HUES6 (cell line): ENCODE results near the gene DYSF.
"Not testable (repeated sequence)": the region's sequence is repeated elsewhere in the genome, so short reads cannot be mapped to it uniquely, and the experiment has no call there.

Experiments
- H3K27ac ChIP-seq: 2 replicates; pipeline ENCODE4 v1.7.0; 2013; ENCODE audit warnings: low read depth, mild to moderate bottlenecking, low read length, inconsistent platforms
- H3K27me3 ChIP-seq: 2 replicates; pipeline ENCODE4 v1.6.1; 2013; ENCODE audit warnings: low read length; ENCODE audit not compliant: control insufficient read depth, insufficient read depth
- H3K36me3 ChIP-seq: 2 replicates; pipeline ENCODE4 v1.6.1; 2013; ENCODE audit warnings: low read length; ENCODE audit not compliant: control insufficient read depth, insufficient read depth
- H3K4me1 ChIP-seq: 2 replicates; pipeline ENCODE4 v1.6.1; 2013; ENCODE audit warnings: low read length; ENCODE audit not compliant: control insufficient read depth, insufficient read depth
- H3K4me3 ChIP-seq: 2 replicates; pipeline ENCODE4 v1.5.1; 2013; ENCODE audit warnings: low read depth, low read length
- H3K9ac ChIP-seq: one replicate; pipeline ENCODE4 v1.6.1; 2013; ENCODE audit warnings: mild to moderate bottlenecking, low read length
- H3K9me3 ChIP-seq: 2 replicates; pipeline ENCODE4 v1.6.1; 2013; ENCODE audit warnings: low read depth, low read length; ENCODE audit not compliant: control insufficient read depth, insufficient read depth

The DYSF gene

DNA sequence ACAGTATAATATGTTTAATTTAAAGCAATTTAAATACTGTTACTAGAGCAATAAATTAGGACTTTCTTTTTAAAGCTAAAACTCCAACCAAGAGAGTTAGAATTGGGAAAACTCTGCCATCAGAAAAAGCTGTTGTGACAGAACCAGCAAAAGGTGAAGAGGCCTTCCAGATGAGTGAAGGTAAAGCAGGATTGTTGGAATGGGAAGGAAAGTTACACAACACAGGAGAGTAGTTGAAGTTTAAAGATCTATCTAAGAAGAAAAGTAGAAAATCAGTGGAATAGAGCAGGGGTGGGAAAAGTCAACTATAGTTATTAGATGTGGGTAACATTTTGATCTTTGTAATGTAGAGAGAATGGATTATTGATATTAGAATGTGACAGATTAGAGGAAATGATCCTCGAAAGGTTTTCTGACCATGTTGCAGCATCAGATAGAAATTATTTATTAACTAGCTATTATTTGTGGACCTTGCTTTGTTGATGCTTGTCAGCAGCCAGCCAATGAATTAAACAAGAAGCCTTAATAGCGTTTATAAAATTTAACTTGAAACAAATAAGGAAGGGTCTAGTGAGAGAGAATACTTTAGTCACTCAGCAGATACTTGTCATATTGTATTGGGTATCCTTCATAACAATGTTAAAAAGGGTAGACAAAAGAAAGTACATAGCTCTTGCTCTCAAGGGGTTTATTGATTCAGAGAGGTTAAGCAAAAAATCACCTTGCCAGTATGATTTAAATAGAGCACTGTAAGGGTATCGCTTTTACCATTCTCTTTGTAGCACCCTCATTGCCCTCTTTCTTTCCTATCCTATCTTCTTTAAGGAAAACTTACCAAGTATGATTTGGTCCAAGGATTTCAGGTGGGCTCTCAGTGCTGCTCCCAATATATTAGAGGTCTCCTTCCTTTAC lies 24.6 kb upstream of the DYSF start:
- no peaks in the 10 kb centered on the region for H3K4me1 ChIP-seq
- H3K27ac ChIP-seq = no peak overlapping the region
- H3K4me3 ChIP-seq = no peak overlapping the region
- no peaks in the 10 kb centered on the region for H3K27me3 ChIP-seq
- no peaks in the 10 kb centered on the region for H3K9me3 ChIP-seq
- peaks cover 93% of the 10 kb centered on the region for H3K36me3 ChIP-seq
- no peak overlapping the region for H3K9ac ChIP-seq

DNA sequence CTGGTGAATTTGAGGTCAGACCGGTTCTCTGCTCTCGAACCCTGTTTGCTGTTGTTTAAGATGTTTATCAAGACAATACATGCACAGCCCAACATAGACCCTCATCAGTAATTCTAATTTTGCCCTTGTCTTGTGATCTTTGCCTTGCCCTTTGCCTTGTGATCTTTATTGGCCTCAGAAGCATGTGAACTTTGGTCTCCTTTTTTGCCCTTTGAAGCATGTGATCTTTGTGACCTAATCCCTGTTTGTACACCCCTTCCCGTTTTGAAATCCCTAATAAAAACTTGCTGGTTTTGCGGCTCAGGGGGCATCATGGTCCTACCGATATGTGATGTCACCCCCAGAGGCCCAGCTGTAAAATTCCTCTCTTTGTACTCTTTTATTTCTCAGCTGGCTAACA lies 8.2 kb upstream of the DYSF start:
- not testable (repeated sequence) for H3K27me3 ChIP-seq, H3K36me3 ChIP-seq, H3K9me3 ChIP-seq, H3K4me1 ChIP-seq, H3K4me3 ChIP-seq, H3K9ac ChIP-seq, H3K27ac ChIP-seq

DNA sequence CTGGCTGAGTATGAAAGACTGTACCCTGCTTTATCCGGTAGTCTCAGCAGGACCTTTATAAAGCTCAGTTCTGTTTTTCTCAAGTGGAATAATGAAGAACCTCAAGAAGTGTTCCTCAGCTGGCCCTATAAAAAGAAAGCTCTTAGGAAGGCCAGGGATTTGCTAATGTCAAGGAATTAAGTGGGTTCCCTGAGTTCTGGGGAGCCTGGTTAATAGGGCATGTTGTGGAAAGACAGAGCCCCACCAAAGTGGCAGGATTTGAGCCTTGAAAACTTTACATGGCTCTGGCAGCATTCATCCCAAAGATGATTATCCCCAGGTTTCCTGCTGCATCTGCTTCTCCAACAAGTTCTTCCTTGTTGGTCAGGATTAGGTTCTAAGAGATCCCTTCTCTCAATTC lies 6.9 kb upstream of the DYSF start:
- Histone ChIP-seq H3K27ac (no peak overlapping the region), H3K36me3 (peaks cover 4% of the 10 kb centered on the region; the same call in 1 of the 2 replicates), H3K9ac (no peak overlapping the region), H3K4me3 (no peak overlapping the region), H3K4me1 (peaks cover 3% of the 10 kb centered on the region), H3K9me3 (no peaks in the 10 kb centered on the region), H3K27me3 (no peaks in the 10 kb centered on the region)

DNA sequence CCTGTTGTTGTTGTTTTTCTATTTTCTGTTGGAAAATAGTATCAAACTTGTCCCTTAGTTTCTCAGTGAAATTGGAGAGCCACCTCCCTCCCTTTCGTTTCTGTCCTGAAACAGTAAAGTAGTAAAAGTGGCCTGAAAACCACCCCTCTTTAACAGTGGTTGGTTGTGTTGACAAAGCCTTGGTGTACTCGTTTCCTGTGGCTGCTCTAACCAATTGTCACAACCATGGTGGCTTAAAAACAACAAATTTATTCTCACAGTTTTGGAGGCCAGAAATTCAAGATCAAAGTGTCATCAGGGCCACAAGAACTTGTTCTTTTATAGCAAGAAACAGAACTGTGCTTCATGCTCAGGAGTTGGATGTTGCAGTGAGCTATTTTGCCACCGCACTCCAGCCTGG lies 4.0 kb upstream of the DYSF start:
- Histone ChIP-seq H3K4me1 (peaks cover 17% of the 10 kb centered on the region), H3K4me3 (no peak overlapping the region), H3K27me3 (peaks cover 13% of the 10 kb centered on the region), H3K9ac (no peak overlapping the region), H3K27ac (no peak overlapping the region), H3K36me3 (no peaks in the 10 kb centered on the region), H3K9me3 (no peaks in the 10 kb centered on the region)

DNA sequence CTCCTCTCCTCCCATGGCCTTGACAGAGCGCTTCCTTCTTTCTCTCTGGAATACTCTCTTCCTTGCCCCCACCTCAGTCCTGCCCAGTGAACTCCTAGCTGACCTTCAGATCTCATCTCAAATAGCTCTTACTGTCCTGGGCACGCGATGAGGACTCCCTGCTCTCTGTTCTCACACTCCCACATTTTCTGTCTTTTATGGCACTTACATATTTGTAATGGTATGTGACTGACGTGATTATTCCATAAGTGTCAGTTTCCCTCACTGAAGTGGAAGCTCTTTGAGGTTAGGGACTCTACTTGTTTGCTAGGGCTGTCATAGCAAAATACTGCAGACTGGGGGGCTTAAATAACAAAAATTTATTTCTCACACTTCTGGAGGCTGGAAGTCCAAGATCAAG lies 1.7 kb upstream of the DYSF start:
- Histone ChIP-seq H3K27ac (no peak overlapping the region), H3K36me3 (no peaks in the 10 kb centered on the region), H3K4me1 (peaks cover 41% of the 10 kb centered on the region), H3K4me3 (no peak overlapping the region), H3K9ac (no peak overlapping the region), H3K27me3 (peaks cover 22% of the 10 kb centered on the region), H3K9me3 (no peaks in the 10 kb centered on the region)

DNA sequence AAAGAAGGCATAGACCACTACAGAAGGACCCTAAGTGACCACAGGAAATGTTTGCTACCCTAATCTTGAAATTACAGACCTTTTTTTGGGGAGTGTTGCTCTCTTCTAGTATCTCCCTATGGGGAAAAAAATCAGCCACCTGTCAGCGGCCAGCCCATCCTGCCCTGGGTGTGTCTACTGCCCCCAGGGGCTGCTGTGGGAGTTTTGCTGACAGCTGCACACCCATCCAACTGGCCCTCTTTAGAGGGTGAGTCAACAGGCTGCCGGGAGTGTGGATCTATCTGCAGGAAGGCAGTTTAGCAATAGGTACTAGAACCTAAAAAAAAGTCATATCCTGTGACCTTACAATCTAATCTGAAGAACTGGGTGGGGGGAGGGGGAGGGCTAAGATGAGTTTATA lies 796 bp upstream of the DYSF start:
- Histone ChIP-seq H3K36me3 (no peaks in the 10 kb centered on the region), H3K9ac (no peak overlapping the region), H3K4me3 (0 out of 2 replicates have a peak overlapping the region, but pooled peaks have one; percentile 62), H3K27me3 (peaks cover 22% of the 10 kb centered on the region), H3K9me3 (no peaks in the 10 kb centered on the region), H3K27ac (no peak overlapping the region), H3K4me1 (peaks cover 46% of the 10 kb centered on the region)

DNA sequence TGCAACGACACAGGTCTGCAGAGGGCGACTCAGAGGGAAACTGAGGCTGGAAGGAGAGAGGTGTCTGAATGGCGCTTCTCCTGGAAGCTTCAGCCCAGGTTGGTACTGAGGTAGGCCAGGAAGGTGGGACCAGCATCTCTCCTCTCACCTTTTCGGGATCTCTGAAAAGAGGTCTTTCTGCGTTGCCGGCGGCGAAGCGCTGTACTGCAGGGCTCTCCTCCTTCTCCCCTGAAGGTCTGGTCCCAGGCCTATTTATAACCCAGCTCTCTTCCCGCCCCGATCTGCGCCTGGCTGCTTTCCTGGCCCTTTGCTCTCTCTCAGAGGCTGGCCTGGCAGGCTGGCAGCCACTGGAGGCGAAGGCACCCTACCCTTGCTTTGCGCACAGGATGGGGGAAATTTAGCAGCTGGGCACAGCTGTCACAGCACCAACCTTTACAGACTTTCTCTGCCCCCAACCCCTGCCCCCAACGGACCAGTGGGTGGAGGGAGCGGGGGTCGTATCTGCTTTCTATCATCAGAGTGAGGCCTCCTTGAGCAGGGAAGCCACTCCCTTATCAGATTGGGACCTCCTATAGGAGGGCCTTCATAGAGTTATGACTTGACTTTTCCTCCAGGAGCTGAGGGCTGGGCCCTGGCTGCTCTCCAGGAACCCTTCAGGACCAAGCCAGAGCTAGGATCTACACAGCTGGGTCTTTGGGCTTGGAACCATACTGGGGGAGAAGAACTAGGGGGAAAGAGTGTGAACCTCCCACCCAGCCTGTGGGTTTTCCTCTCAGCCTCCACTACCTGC lies 1.1 kb downstream of the DYSF start:
- Histone ChIP-seq H3K4me1 (peaks cover 46% of the 10 kb centered on the region), H3K27ac (no peak overlapping the region), H3K4me3 (peak overlapping the region; percentile 62), H3K27me3 (peaks cover 22% of the 10 kb centered on the region), H3K9me3 (no peaks in the 10 kb centered on the region), H3K36me3 (no peaks in the 10 kb centered on the region), H3K9ac (peak overlapping the region; percentile 50)

DNA sequence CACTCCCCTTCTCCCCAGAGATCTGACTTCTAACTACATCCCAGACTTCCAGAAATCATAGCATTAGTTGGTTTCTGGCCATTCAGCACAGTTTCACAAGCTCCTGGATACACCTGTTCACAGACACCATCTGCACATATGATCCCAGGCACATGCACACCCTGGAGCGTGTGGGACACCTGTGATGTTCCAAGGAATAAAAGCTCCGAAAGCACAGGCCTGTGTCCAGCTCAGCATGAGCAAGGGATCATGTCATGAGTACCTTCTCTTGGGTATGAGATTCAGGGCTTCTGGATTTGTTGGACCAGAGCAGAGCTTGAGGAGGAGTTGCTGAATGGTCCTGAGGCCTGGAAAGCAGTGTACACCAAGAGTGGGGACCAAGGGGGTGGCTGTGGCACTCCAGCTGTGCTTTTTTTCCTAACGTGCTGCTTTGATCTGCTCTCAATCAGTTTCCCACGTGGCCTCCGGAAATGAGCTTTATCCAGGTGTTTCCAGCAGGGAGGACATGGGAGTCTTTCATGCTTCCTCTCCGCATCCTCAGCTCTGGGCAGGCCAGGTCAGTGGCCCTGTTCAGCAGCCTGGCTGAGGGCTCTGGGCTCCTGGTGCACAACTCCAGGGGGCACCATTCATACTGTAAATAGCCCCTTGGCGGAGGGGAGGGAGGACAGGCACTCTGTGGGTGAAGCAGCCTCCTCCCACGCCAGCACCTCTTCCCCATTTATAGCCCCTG lies 1.8 kb downstream of the DYSF start:
- H3K27me3 ChIP-seq = peaks cover 22% of the 10 kb centered on the region
- H3K4me3 ChIP-seq = peak overlapping the region; percentile 27
- no peaks in the 10 kb centered on the region for H3K36me3 ChIP-seq
- peak overlapping the region; percentile 75 for H3K9ac ChIP-seq
- H3K9me3 ChIP-seq = no peaks in the 10 kb centered on the region
- peak overlapping the region; percentile 71 for H3K27ac ChIP-seq
- H3K4me1 ChIP-seq = peaks cover 46% of the 10 kb centered on the region

DNA sequence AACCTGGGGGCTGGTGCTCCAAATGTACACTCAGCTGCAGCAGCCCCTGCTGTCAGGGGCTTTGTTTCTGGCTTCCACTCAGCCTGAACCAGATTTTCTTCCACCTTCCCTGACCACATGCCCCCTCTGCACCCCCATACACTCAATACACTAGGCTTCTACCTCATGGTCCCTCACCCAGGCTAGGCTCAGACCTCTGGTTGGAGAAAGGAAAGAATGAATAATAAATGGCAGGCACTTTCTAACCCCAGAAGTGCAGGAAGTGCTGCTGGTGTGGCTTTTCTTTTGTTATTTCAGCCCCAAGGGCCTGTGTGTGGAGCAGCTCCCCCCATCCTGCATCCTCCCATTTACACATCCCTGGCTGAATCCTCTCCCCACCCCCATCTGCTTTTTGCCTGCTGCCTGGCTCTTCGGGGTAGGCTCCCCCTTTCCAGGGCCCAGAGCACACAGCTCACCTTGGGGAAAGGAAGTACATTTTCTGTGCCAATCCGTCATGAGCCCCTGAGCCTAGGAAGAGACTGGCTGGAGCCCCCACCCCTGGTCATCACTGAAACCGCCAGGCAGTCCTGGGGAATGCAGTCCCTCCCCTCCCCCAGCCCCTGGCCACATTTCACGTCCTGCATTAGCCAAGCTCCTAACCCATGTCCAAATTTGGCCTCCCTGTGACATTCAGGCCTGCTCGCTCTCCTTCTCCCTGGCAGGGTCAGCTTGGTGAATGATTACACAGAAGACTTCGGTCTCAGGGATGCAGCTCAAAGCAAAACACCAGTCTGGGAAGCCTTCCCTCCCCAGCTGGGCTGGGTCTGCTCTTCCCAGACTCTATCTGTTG lies 2.6 kb downstream of the DYSF start:
- Histone ChIP-seq H3K9me3 (no peaks in the 10 kb centered on the region), H3K4me3 (peak overlapping the region; percentile 27), H3K27ac (peak overlapping the region; percentile 71), H3K27me3 (peaks cover 22% of the 10 kb centered on the region), H3K4me1 (peaks cover 47% of the 10 kb centered on the region), H3K9ac (peak overlapping the region; percentile 75), H3K36me3 (no peaks in the 10 kb centered on the region)

DNA sequence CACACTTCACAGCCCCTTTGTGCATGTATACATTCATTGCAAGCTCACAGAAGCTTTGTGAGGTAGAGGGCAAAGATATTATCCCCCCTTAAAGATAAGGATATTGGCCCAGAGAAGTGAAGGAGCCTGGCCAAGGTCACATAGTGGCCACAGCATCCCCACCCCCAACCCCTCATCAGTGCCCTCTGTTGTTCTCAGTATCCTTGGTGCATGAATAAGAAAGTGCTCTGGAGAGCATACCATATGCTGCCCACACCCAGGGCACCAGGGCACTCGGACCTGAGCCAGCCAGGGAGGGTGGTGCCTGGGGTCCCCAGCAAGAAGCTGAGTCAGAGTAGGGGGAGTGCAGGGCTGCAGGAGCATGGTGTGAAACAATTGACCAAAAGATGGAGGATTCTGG lies 3.3 kb downstream of the DYSF start:
- H3K27me3 ChIP-seq = peaks cover 28% of the 10 kb centered on the region
- H3K27ac ChIP-seq = peak overlapping the region; percentile 71; the same call in 1 of the 2 replicates
- H3K9me3 ChIP-seq = no peaks in the 10 kb centered on the region
- H3K36me3 ChIP-seq = no peaks in the 10 kb centered on the region
- H3K9ac ChIP-seq = peak overlapping the region; percentile 75
- H3K4me1 ChIP-seq = peaks cover 49% of the 10 kb centered on the region
- H3K4me3 ChIP-seq = peak overlapping the region; percentile 27
